B cell (primary cell): ENCODE measurements around the gene RABAC1. TPM values are rescaled to one million over a fixed set of nuclear protein-coding genes. Genes with fewer than 3 reads are reported as not detected.

ENCODE experiments used
- ATAC-seq: fragments of 200-7000 bp; cut with Tn5 transposase; one replicate; pipeline ENCODE4 v1.10.0; 2021; ENCODE audit warnings: low read depth, mild to moderate bottlenecking, moderate number of reproducible peaks, moderate library complexity
- CTCF ChIA-PET: fragments of 350-600 bp; sonication (Branson Sonifier 250); formaldehyde crosslinking; loops from one replicate; lab custom pipeline; 2021; ENCODE audit warnings: antibody characterized with exemption, inconsistent platforms; lab: Charles Lee
- POLR2A ChIA-PET: fragments of 350-600 bp; sonication (Branson Sonifier 250); formaldehyde crosslinking; loops from one replicate; lab custom pipeline; 2021; ENCODE audit warnings: antibody characterized with exemption; lab: Charles Lee
- DNase-seq: peaks from one replicate; pipeline ENCODE4 v3.0.0; 2013
- H2AFZ ChIP-seq: 2 replicates; pipeline ENCODE4 v1.6.1; 2012; ENCODE audit warnings: mild to moderate bottlenecking, low read depth, low read length; ENCODE audit not compliant: insufficient read depth, poor library complexity, severe bottlenecking
- H3K27ac ChIP-seq, 2 donors: 1 replicate in 1 of 2; 2 replicates in 1 of 2; pipeline ENCODE4 v1.5.1; 2012 to 2013; ENCODE audit warnings: low read length in 2 of 2, mild to moderate bottlenecking in 2 of 2, moderate library complexity in 1 of 2
- H3K27me3 ChIP-seq, 4 experiments: fragments of 200-600 bp in 1 of 4; sonication (generic) in 1 of 4; replicated peaks in 1 of 4; 1 replicate in 2 of 4; 2 replicates in 2 of 4; pipeline versions ENCODE4 v1.6.1 to v1.7.0; 2013 to 2016; ENCODE audit warnings: low read length in 3 of 4, mild to moderate bottlenecking in 2 of 4, mixed read lengths in 1 of 4, moderate library complexity in 1 of 4; ENCODE audit not compliant: insufficient read depth in 4 of 4, control insufficient read depth in 3 of 4; ENCODE audit errors: control extremely low read depth in 1 of 4
- H3K36me3 ChIP-seq, 2 experiments: replicated peaks in 1 of 2; 1 replicate in 1 of 2; 2 replicates in 1 of 2; pipeline versions ENCODE4 v1.6.1 to v1.7.1; 2013; ENCODE audit warnings: low read length in 1 of 2; ENCODE audit not compliant: insufficient read depth in 2 of 2, control insufficient read depth in 1 of 2; ENCODE audit errors: control extremely low read depth in 1 of 2, extremely low read depth in 1 of 2
- H3K4me1 ChIP-seq, 2 donors: fragments of 200-600 bp in 1 of 2; sonication (generic) in 1 of 2; 1 replicate in 1 of 2; 2 replicates in 1 of 2; pipeline versions ENCODE4 v1.5.1 to v1.6.1; 2013 to 2017; ENCODE audit warnings: low read length in 2 of 2; ENCODE audit not compliant: control insufficient read depth in 2 of 2, insufficient read depth in 2 of 2
- H3K4me2 ChIP-seq: replicated peaks from 2 replicates; pipeline ENCODE3; 2012; ENCODE audit warnings: mild to moderate bottlenecking, low read depth, low read length; ENCODE audit not compliant: poor library complexity, severe bottlenecking
- H3K4me3 ChIP-seq, 5 experiments: fragments of 200-600 bp in 1 of 5; sonication (generic) in 1 of 5; 1 replicate in 3 of 5; 2 replicates in 2 of 5; pipeline versions ENCODE4 v1.5.1 to v1.7.0; 2011 to 2016; ENCODE audit warnings: low read length in 4 of 5, mild to moderate bottlenecking in 4 of 5, low read depth in 2 of 5, control low read depth in 1 of 5, moderate library complexity in 1 of 5; ENCODE audit not compliant: insufficient read depth in 1 of 5; ENCODE audit errors: control extremely low read depth in 1 of 5, extremely low read depth in 1 of 5
- H3K79me2 ChIP-seq: fragments of 200-600 bp; sonication (generic); one replicate; pipeline ENCODE4 v1.6.0; 2016; ENCODE audit warnings: low read length; ENCODE audit not compliant: control insufficient read depth, insufficient read depth
- H3K9ac ChIP-seq: fragments of 200-600 bp; sonication (generic); 2 replicates; pipeline ENCODE4 v1.6.1; 2017; ENCODE audit warnings: mild to moderate bottlenecking, low read length, moderate library complexity
- H3K9me3 ChIP-seq, 3 donors: one replicate each; pipeline versions ENCODE4 v1.6.1 to v1.7.1; 2013; ENCODE audit warnings: low read length in 2 of 3; ENCODE audit not compliant: control insufficient read depth in 2 of 3, insufficient read depth in 1 of 3; ENCODE audit errors: control extremely low read depth in 1 of 3
- H4K20me1 ChIP-seq: 2 replicates; pipeline ENCODE4 v1.6.0; 2012; ENCODE audit warnings: mild to moderate bottlenecking, low read length; ENCODE audit not compliant: insufficient read depth, control insufficient read depth, poor library complexity, severe bottlenecking
- H3K27ac Mint-ChIP-seq: one replicate; pipeline ENCODE4 v1.8.0; 2021; ENCODE audit warnings: mixed read lengths
- H3K27me3 Mint-ChIP-seq: one replicate; pipeline ENCODE4 v1.8.0; 2021; ENCODE audit warnings: mixed read lengths
- H3K4me1 Mint-ChIP-seq: one replicate; pipeline ENCODE4 v1.8.0; 2021; ENCODE audit warnings: mixed read lengths
- H3K4me3 Mint-ChIP-seq: one replicate; pipeline ENCODE4 v1.8.0; 2021; ENCODE audit warnings: mixed read lengths
- H3K9me3 Mint-ChIP-seq: one replicate; pipeline ENCODE4 v1.8.0; 2022; ENCODE audit warnings: mixed read lengths; ENCODE audit not compliant: insufficient read depth
- EZH2 ChIP-seq: IDR thresholded peaks from 2 replicates; pipeline ENCODE4 v1.6.1; 2012; ENCODE audit warnings: borderline replicate concordance, low read depth, mild to moderate bottlenecking, moderate library complexity, low read length; ENCODE audit not compliant: insufficient read depth, poor library complexity, severe bottlenecking
- WGBS: methylation state at CpG from one replicate; pipeline ENCODE4 v1.1.5; 2013; ENCODE audit warnings: missing lambda C conversion rate; ENCODE audit not compliant: insufficient coverage; 5-methylcytosine and 5-hydroxymethylcytosine counted together
- intact Hi-C: fragments of 100-400 bp; cut with micrococcal nuclease; formaldehyde crosslinking; loops from one replicate; pipeline ENCODE4 v1.10.0; 2022
- polyA plus RNA-seq: library from polyadenylated mRNA; depleted of rRNA; stranded (reverse); fragments of >200 nt; gene quantifications from 2 replicates; pipeline ENCODE4 v1.2.3, GENCODE V29; 2012
- total RNA-seq, 2 donors: library from RNA; stranded (reverse); fragments of 120-200 nt in 1 of 2; gene quantifications; 1 replicate in 1 of 2; 2 replicates in 1 of 2; pipeline versions ENCODE4 v1.2.3 to v1.2.4, GENCODE V29; 2013 to 2022
- TF ChIP-seq, protein P1 (sequence below): fragments of 200-600 bp; IDR thresholded peaks from one replicate; pipeline ENCODE4 v1.8.0; 2022; ENCODE audit warnings: antibody characterized with exemption, mild to moderate bottlenecking

RABAC1 gene
- total and polyA plus RNA-seq, 2 donors (not counting 1 experiment from before 2014, with no cell fraction given) = 146 to 190 TPM

DNA sequence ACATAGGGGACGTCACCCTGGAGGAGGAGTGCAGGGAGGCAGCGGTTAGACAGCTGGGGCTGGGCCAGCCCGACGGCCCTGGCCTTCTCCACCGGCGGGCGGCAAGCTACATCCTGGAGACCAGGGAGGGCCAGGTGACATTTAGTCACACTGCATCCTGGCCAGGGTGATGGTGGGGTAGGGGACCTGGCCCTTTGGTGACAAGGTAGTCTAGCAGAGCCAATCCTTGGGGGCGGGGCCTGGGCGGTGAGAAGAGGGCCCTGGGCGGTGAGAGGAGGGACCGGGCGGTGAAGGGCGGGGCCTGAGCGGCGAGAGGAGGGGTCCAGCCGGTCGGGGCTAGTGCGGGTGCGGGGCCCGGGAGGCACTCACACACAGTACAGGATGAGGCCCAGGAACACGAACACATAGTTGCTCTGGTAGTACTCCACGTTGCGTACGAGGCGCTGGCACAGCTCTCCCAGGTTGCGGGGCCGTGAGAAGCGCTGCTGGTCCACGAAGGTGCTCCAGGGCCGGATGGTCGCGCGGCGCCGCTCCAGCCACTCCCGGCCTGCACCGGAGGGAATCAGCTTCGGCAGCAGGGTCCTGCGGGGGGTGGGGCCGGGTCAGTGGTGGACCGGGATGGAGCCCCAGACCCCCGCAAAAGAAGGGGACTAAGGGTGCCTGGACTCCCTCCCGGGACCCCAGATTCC lies 610 bp downstream of the RABAC1 start:
- peak overlapping the region; percentile 99 for H3K4me3 Mint-ChIP-seq
- WGBS = 3% methylated on average over 43 of the region's 43 CpGs
- peak; percentile 79 for DNase-seq
- H3K9me3 ChIP-seq = no peaks in the 10 kb centered on the region
- intact Hi-C loops = loop anchor here (1.0 to 10.0 kb wide), 7 partner anchors 14 to 164 kb away; partner anchors contain the start of genes ATP1A3, CEACAM3 and RPS19
- H3K79me2 ChIP-seq = no peaks in the 10 kb centered on the region
- peaks cover 0 to 3% of the 10 kb centered on the region in 2 experiments for H3K36me3 ChIP-seq
- ChIA-PET CTCF (interaction anchor here (0.6 to 4.8 kb wide), 17 partner anchors 13 to 1538 kb away, joined by 3 to 49 read pairs (median 4); partner anchors contain the start of genes CD79A, CEACAM3, ERFL and RPS19), POLR2A (interaction anchor here (0.5 to 2.9 kb wide), 11 partner anchors 12 to 344 kb away, joined by 3 to 16 read pairs (median 5); partner anchors contain the start of genes PAFAH1B3, PRR19 and RPS19)
- peak overlapping the region; percentile 57 to 94 (median 81) for H3K4me3 ChIP-seq
- peak; percentile 60 for ATAC-seq
- H4K20me1 ChIP-seq = no peaks in the 10 kb centered on the region
- H3K27me3 Mint-ChIP-seq = no peaks in the 10 kb centered on the region
- H3K4me1 ChIP-seq = peaks cover 10 to 22% of the 10 kb centered on the region in 2 donors
- H3K27ac Mint-ChIP-seq = peak overlapping the region; percentile 89
- H3K4me1 Mint-ChIP-seq = peaks cover 18% of the 10 kb centered on the region
- H3K4me2 ChIP-seq = peak overlapping the region; percentile 96
- peak overlapping the region; percentile 93 for H2AFZ ChIP-seq
- peak overlapping the region; percentile 78 for H3K27ac ChIP-seq
- no peaks in the 10 kb centered on the region for H3K9me3 Mint-ChIP-seq
- H3K9ac ChIP-seq = peak overlapping the region; percentile 83
- no peak for TF ChIP-seq EZH2
- TF ChIP-seq, protein P1, sequence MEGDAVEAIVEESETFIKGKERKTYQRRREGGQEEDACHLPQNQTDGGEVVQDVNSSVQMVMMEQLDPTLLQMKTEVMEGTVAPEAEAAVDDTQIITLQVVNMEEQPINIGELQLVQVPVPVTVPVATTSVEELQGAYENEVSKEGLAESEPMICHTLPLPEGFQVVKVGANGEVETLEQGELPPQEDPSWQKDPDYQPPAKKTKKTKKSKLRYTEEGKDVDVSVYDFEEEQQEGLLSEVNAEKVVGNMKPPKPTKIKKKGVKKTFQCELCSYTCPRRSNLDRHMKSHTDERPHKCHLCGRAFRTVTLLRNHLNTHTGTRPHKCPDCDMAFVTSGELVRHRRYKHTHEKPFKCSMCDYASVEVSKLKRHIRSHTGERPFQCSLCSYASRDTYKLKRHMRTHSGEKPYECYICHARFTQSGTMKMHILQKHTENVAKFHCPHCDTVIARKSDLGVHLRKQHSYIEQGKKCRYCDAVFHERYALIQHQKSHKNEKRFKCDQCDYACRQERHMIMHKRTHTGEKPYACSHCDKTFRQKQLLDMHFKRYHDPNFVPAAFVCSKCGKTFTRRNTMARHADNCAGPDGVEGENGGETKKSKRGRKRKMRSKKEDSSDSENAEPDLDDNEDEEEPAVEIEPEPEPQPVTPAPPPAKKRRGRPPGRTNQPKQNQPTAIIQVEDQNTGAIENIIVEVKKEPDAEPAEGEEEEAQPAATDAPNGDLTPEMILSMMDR = no peak
- no peaks in the 10 kb centered on the region for H3K27me3 ChIP-seq
